Tibial nerve (tissue), 4 donors: ENCODE data around the gene HAPLN2.
"Not testable (repeated sequence)": the region's sequence is repeated elsewhere in the genome, so short reads cannot be mapped to it uniquely, and the experiment has no call there.

Experiments used
- EP300 ChIP-seq, 2 donors: sonication (generic); formaldehyde crosslinking; IDR thresholded peaks; one replicate each; pipeline ENCODE4 v1.6.1; 2017; ENCODE audit warnings: antibody characterized with exemption in 2 of 2, mild to moderate bottlenecking in 1 of 2
- TF ChIP-seq, protein P1 (sequence below), 5 experiments: fragments of 200-600 bp in 3 of 5; fragments of 450-650 bp in 2 of 5; sonication (generic) in 3 of 5; IDR thresholded peaks; one replicate each; pipeline ENCODE4 v1.5.1; 2016 to 2019; ENCODE audit warnings: antibody characterized with exemption in 5 of 5, mild to moderate bottlenecking in 3 of 5, moderate library complexity in 2 of 5

DNA sequence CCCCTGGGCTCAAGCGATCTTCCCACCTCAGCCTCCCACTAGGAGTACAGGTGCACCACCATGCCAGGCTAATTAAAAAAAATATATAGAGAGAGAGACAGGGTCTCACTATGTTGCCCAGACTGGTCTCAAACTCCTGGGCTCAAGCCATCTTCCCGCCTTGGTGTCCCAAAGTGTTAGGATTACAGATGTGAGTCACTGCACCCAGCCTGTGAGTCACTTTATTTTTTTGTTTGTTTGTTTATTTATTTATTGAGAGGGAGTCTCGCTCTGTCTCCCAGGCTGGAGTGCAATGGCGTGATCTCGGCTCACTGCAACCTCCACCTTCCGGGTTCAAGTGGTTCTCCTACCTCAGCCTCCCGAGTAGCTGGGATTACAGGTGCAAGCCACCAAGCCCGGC, 31.3 kb upstream of the HAPLN2 start:
- TF ChIP-seq, protein P1, sequence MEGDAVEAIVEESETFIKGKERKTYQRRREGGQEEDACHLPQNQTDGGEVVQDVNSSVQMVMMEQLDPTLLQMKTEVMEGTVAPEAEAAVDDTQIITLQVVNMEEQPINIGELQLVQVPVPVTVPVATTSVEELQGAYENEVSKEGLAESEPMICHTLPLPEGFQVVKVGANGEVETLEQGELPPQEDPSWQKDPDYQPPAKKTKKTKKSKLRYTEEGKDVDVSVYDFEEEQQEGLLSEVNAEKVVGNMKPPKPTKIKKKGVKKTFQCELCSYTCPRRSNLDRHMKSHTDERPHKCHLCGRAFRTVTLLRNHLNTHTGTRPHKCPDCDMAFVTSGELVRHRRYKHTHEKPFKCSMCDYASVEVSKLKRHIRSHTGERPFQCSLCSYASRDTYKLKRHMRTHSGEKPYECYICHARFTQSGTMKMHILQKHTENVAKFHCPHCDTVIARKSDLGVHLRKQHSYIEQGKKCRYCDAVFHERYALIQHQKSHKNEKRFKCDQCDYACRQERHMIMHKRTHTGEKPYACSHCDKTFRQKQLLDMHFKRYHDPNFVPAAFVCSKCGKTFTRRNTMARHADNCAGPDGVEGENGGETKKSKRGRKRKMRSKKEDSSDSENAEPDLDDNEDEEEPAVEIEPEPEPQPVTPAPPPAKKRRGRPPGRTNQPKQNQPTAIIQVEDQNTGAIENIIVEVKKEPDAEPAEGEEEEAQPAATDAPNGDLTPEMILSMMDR (IDR thresholded peaks at IDR 0.05), result not testable (repeated sequence)
- not testable (repeated sequence) for TF ChIP-seq EP300 (IDR thresholded peaks at IDR 0.05)
